WERI-Rb-1 (cell line): ENCODE data around the gene GDF2.

Experiments used
- DNase-seq: peaks from one replicate; pipeline ENCODE4 v3.0.0-alpha.2; 2020
- H3K27ac ChIP-seq: fragments of 250-450 bp; sonication (Bioruptor Pico); 2 replicates; pipeline ENCODE4 v1.5.1; 2020; ENCODE audit warnings: mild to moderate bottlenecking, moderate library complexity
- H3K27me3 ChIP-seq: fragments of 250-450 bp; sonication (Bioruptor Pico); 2 replicates; pipeline ENCODE4 v1.5.1; 2021; ENCODE audit warnings: mild to moderate bottlenecking, low read depth, moderate library complexity; ENCODE audit not compliant: insufficient read depth, severe bottlenecking
- H3K36me3 ChIP-seq: fragments of 250-450 bp; sonication (Bioruptor Pico); 2 replicates; pipeline ENCODE4 v1.5.1; 2020; ENCODE audit warnings: mild to moderate bottlenecking, moderate library complexity
- H3K4me3 ChIP-seq: 2 replicates; pipeline ENCODE4 v1.5.1; 2011; ENCODE audit warnings: low read depth, mild to moderate bottlenecking, control low read depth, low read length
- H3K9me3 ChIP-seq: fragments of 250-450 bp; sonication (Bioruptor Pico); 2 replicates; pipeline ENCODE4 v1.5.1; 2021; ENCODE audit warnings: mild to moderate bottlenecking, moderate library complexity; ENCODE audit not compliant: severe bottlenecking
- TF ChIP-seq, protein P1 (sequence below): IDR thresholded peaks from 2 replicates; pipeline ENCODE4 v1.5.1; 2011; ENCODE audit warnings: low read depth, mild to moderate bottlenecking, control low read depth, inconsistent platforms, low read length

GDF2 gene

DNA sequence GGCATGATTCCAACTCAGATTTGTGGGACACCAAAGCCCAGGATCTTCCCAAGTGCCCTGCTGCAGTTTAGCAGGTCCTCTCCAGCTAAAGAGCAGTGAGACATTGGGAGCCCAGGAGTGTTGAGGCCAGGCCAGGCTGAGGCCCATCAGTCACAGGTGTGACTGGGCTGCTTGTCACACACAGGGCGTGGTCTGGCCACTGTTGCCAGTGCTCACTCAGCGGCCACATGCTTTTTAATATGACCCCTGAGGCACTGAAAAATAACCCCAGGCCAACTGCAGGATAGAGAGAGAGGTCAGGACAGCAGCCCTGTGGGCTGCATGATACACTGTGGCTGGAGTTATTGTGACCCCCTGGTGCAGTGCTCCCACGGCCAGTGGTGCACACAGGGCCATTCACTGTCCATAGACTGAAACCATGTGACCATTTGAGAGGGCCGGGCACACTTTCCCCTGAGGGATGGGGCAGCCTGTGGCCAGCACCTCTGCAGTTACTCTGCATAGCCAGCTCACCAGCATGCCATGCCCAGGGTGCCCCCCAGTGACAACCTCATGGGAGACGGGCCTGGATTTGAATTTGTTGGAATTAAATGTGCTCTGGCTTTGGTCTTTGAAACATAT, 4.2 kb downstream of the GDF2 start:
- no peak overlapping the region for H3K27ac ChIP-seq

DNA sequence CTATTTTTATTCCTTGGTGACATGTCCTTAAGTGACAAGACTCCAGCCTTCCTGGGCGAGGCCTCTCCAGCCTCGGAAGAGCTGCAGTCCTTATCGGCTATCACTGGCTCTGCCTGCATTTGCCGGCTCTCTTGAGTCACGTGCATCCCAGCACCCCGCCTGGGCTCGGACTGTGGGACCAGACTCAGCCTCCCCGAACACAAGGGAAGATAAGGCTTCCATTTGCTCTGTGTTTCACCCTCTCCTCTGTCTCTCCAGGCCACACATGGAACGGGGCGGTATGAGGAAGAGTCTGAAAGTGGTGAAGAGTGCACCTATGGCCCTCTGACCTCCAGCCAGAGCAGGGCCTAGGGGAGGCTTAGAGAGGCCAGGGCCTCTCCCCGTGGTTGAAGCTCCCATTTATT, 4.7 kb downstream of the GDF2 start:
- no peak for DNase-seq
- TF ChIP-seq, protein P1, sequence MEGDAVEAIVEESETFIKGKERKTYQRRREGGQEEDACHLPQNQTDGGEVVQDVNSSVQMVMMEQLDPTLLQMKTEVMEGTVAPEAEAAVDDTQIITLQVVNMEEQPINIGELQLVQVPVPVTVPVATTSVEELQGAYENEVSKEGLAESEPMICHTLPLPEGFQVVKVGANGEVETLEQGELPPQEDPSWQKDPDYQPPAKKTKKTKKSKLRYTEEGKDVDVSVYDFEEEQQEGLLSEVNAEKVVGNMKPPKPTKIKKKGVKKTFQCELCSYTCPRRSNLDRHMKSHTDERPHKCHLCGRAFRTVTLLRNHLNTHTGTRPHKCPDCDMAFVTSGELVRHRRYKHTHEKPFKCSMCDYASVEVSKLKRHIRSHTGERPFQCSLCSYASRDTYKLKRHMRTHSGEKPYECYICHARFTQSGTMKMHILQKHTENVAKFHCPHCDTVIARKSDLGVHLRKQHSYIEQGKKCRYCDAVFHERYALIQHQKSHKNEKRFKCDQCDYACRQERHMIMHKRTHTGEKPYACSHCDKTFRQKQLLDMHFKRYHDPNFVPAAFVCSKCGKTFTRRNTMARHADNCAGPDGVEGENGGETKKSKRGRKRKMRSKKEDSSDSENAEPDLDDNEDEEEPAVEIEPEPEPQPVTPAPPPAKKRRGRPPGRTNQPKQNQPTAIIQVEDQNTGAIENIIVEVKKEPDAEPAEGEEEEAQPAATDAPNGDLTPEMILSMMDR, result no peak

More for the DNA sequence above, 4.2 kb downstream of the GDF2 start:
- no peaks in the 10 kb centered on the region for H3K27me3 ChIP-seq
- H3K9me3 ChIP-seq, result no peaks in the 10 kb centered on the region
- H3K36me3 ChIP-seq, result no peaks in the 10 kb centered on the region
- no peak overlapping the region for H3K4me3 ChIP-seq
- DNase-seq, result no peak
- TF ChIP-seq, protein P1, result no peak

DNA sequence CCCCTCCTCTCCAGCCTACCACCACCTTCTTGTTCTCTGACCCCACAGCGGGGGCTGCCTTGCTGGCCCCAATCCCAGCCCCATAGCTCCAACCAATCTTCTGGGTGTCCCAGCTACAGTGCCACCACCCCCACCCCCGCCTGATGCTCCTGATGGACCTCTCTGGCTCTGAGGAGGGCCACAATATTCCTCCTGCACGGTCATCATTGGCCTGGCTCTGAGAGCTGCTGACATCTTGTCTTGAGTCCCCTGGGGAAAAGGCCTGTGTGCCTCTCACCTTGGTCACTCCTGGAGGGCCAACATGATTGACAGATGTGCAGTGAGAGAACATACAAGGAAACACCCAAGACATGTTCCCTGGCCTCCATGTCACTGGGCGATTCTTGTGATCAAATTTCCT, 7.6 kb downstream of the GDF2 start:
- DNase-seq, result no peak
- TF ChIP-seq, protein P1, result no peak
- Histone ChIP-seq H3K9me3 (no peaks in the 10 kb centered on the region), H3K27me3 (no peaks in the 10 kb centered on the region), H3K36me3 (no peaks in the 10 kb centered on the region), H3K27ac (no peak overlapping the region), H3K4me3 (no peak overlapping the region)

More for the DNA sequence above, 4.7 kb downstream of the GDF2 start:
- Histone ChIP-seq H3K36me3 (no peaks in the 10 kb centered on the region), H3K27ac (no peak overlapping the region), H3K4me3 (no peak overlapping the region), H3K9me3 (no peaks in the 10 kb centered on the region), H3K27me3 (no peaks in the 10 kb centered on the region)

DNA sequence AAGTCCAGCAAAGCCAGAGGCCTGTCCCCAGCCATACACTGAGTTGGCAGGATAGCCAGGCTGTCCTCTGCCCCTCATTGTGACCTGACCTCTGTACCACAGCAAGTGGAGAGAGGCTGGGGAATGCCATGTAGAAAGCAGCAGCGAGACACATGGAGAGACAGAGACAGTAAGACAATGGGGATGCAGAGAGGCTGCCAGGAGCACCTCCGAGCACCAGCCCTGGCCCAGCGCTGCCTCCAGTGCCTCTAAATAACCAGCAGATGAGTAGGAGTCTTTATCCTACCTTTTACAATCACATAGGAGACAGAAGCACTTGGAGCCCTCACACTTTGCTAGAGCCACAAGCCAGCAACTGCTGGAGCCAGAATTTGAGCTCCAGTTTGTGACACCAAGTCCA, 8.1 kb downstream of the GDF2 start:
- Histone ChIP-seq H3K4me3 (no peak overlapping the region), H3K9me3 (no peaks in the 10 kb centered on the region), H3K27ac (no peak overlapping the region), H3K36me3 (no peaks in the 10 kb centered on the region), H3K27me3 (no peaks in the 10 kb centered on the region)
- DNase-seq, result no peak
- TF ChIP-seq, protein P1, result no peak

DNA sequence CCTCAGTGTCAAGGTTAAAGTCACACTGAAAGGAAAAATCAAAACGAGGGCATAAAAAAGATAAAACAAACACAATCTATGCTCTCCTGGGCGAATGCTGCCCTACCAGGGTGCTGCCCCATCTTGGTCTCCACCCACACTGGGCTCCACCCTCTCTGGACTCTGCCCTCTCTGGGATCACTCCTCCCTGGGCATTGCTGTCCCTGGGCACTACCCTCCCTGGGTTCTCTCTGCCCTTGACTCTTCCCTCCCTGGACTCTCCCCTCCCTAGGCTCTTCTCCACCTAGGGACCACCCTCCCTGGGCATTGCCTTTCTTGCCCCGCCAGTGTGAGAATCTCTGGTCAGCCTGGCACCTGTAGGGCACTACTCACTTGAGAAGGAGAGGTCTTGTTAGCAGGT, 8.6 kb downstream of the GDF2 start:
- H3K36me3 ChIP-seq, result no peaks in the 10 kb centered on the region
- H3K4me3 ChIP-seq, result no peak overlapping the region
- H3K27me3 ChIP-seq, result no peaks in the 10 kb centered on the region
- no peaks in the 10 kb centered on the region for H3K9me3 ChIP-seq
- no peak overlapping the region for H3K27ac ChIP-seq
- TF ChIP-seq, protein P1, result no peak
- no peak for DNase-seq

DNA sequence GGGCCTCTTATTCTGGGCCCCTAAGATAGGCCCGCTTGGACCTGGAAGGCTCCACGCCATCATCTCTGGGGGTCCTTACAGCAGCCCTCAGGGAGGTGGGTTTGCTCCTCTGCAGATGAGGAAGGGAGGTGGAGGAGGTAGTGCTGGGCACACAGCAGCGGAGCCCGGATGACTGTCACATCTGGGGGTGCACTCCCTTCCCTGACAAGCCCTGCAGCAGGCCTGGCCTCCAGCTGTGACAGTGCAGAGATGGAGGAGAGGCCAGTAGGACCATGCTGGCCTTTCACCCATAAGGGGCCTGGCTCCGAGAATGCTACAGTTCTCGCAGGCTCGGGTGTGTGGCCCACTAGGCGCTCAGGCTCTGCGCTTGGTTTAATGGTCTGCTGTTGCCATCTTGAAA, 9.2 kb downstream of the GDF2 start:
- Histone ChIP-seq H3K4me3 (no peak overlapping the region), H3K36me3 (no peaks in the 10 kb centered on the region), H3K27ac (no peak overlapping the region), H3K27me3 (no peaks in the 10 kb centered on the region), H3K9me3 (no peaks in the 10 kb centered on the region)
- TF ChIP-seq, protein P1, result no peak
- DNase-seq, result no peak
